Dorsolateral prefrontal cortex (tissue), 118 donors: ENCODE data around the gene GYPE. TPM values are rescaled to one million over a fixed set of nuclear protein-coding genes. Genes with fewer than 3 reads are reported as not detected.

Experiments used
- total RNA-seq, 120 experiments: library from RNA; stranded (reverse); gene quantifications; one replicate each; pipeline versions ENCODE4 v1.2.3 to v1.2.4, GENCODE V29; 2022

The GYPE gene
- total RNA-seq, 120 experiments from 2014 or later = 0.31 to 2.9 (median 0.93) TPM; not detected in 15

Other genes starting within 250 kb of the GYPE start
- gene FREM3, start 204.9 kb downstream of the GYPE start, total RNA-seq = 10 to 100 TPM in 2 of 120 experiments, 1 to 10 TPM in 108, under 1 TPM in 10; 0.11 to 13.9 (median 2.9) TPM
- 1 to 10 TPM in 9 of 120 experiments, under 1 TPM in 2, not detected in 109; 0.81 to 2.8 (median 1.5) TPM for gene GYPB, start 113.8 kb upstream of the GYPE start, total RNA-seq
- gene GYPA, start 235.2 kb upstream of the GYPE start, total RNA-seq = 1 to 10 TPM in 24 of 120 experiments, under 1 TPM in 28, not detected in 68; 0.25 to 4.4 (median 0.97) TPM